OCI-LY7 (cell line): Measurements from ENCODE around the gene HHIP. TPM values are rescaled to one million over a fixed set of nuclear protein-coding genes. Genes with fewer than 3 reads are reported as not detected.

Experiments used
- BruUV-seq: library from RNA; stranded (reverse); fragments of 400-500 nt; replicated peaks from 2 replicates; lab custom pipeline; 2021; lab: Mats Ljungman, UMichigan
- CTCF ChIA-PET: fragments of 300-600 bp; sonication (Branson Sonifier 250); formaldehyde crosslinking; loops from one replicate; lab custom pipeline; 2022; ENCODE audit warnings: antibody characterized with exemption; ENCODE audit not compliant: unreplicated experiment; lab: Charles Lee
- POLR2A ChIA-PET: fragments of 300-600 bp; sonication (Branson Sonifier 250); formaldehyde crosslinking; loops from one replicate; lab custom pipeline; 2022; ENCODE audit warnings: antibody characterized with exemption; lab: Charles Lee
- DNase-seq: peaks from one replicate; pipeline ENCODE4 v3.0.0-alpha.2; 2015; ENCODE audit warnings: low spot score
- H2AFZ ChIP-seq: fragments of 200-600 bp; sonication (generic), shearing (Covaris generic); 2 replicates; pipeline ENCODE4 v1.6.1; 2014; ENCODE audit warnings: mild to moderate bottlenecking, antibody characterized with exemption, low read length, moderate library complexity
- H3K27ac ChIP-seq: fragments of 200-600 bp; sonication (generic); 2 replicates; pipeline ENCODE4 v1.5.1; 2014; ENCODE audit warnings: mixed run types, low read depth, mild to moderate bottlenecking, moderate library complexity, low read length, inconsistent platforms; ENCODE audit not compliant: poor library complexity, severe bottlenecking
- H3K36me3 ChIP-seq: fragments of 200-600 bp; sonication (generic); 2 replicates; pipeline ENCODE4 v1.6.1; 2014; ENCODE audit warnings: mild to moderate bottlenecking, antibody characterized with exemption, low read length, moderate library complexity, mixed read lengths; ENCODE audit not compliant: insufficient read depth
- H3K4me1 ChIP-seq: fragments of 200-600 bp; sonication (generic); 2 replicates; pipeline ENCODE4 v1.5.1; 2014; ENCODE audit warnings: mild to moderate bottlenecking, low read length; ENCODE audit not compliant: insufficient read depth, poor library complexity, severe bottlenecking
- H3K4me2 ChIP-seq: fragments of 200-600 bp; sonication (generic); 2 replicates; pipeline ENCODE4 v1.6.1; 2014; ENCODE audit warnings: mild to moderate bottlenecking, low read length
- H3K4me3 ChIP-seq: fragments of 200-600 bp; sonication (generic); 2 replicates; pipeline ENCODE4 v1.5.1; 2014; ENCODE audit warnings: mild to moderate bottlenecking, low read depth, low read length; ENCODE audit not compliant: poor library complexity, severe bottlenecking
- H3K79me2 ChIP-seq: fragments of 200-600 bp; sonication (generic); 2 replicates; pipeline ENCODE4 v1.6.1; 2016; ENCODE audit warnings: low read depth, mild to moderate bottlenecking, low read length, moderate library complexity, mixed read lengths; ENCODE audit not compliant: insufficient read depth
- H3K9me2 ChIP-seq: fragments of 200-600 bp; sonication (generic); 2 replicates; pipeline ENCODE4 v1.6.1; 2016; ENCODE audit warnings: mild to moderate bottlenecking, low read length, mixed read lengths; ENCODE audit not compliant: insufficient read depth
- H3K9me3 ChIP-seq: fragments of 200-600 bp; sonication (generic); 2 replicates; pipeline ENCODE4 v1.6.1; 2014; ENCODE audit warnings: mild to moderate bottlenecking, mixed run types, low read length, mixed read lengths
- H4K20me1 ChIP-seq: fragments of 200-600 bp; sonication (generic); 2 replicates; pipeline ENCODE4 v1.6.1; 2014; ENCODE audit warnings: mild to moderate bottlenecking, antibody characterized with exemption, low read length, moderate library complexity, mixed read lengths; ENCODE audit not compliant: insufficient read depth
- CTCF ChIP-seq: fragments of 200-600 bp; sonication (generic); conservative IDR thresholded peaks from 2 replicates; pipeline ENCODE4 v1.5.1; 2014; ENCODE audit warnings: mild to moderate bottlenecking, antibody characterized with exemption, low read length, moderate library complexity, mixed read lengths
- EZH2phosphoT487 ChIP-seq: fragments of 200-600 bp; sonication (generic); IDR thresholded peaks from 2 replicates; pipeline ENCODE4 v1.6.1; 2018; ENCODE audit warnings: low read depth, borderline replicate concordance, mild to moderate bottlenecking, mixed run types, antibody characterized with exemption, low read length, moderate library complexity, mixed read lengths
- intact Hi-C: fragments of 100-400 bp; cut with micrococcal nuclease; formaldehyde crosslinking; loops from one replicate; pipeline ENCODE4 v1.10.0; 2022; ENCODE audit not compliant: unreplicated experiment
- total RNA-seq, 2 experiments: library from RNA; depleted of rRNA in 1 of 2; stranded (reverse); fragments of >200 nt in 1 of 2; shearing (Covaris generic) in 1 of 2; gene quantifications; 2 replicates each; pipeline ENCODE4 v1.2.3, GENCODE V29; 2014 to 2022

HHIP gene
- total RNA-seq, 2 experiments from 2014 or later, result not detected

GRCh38 chr4:144748814-144749555 lies 103.0 kb downstream of the HHIP start:
- H3K27ac ChIP-seq, result no peak overlapping the region
- intact Hi-C loops, result no loop called here
- no TSS peak for BruUV-seq
- H4K20me1 ChIP-seq, result no peaks in the 10 kb centered on the region
- TF ChIP-seq CTCF (no peak), EZH2phosphoT487 (no peak)
- no peaks in the 10 kb centered on the region for H3K79me2 ChIP-seq
- no peak overlapping the region for H3K4me3 ChIP-seq
- no peaks in the 10 kb centered on the region for H3K36me3 ChIP-seq
- no peak overlapping the region for H2AFZ ChIP-seq
- no peaks in the 10 kb centered on the region for H3K4me1 ChIP-seq
- no peaks in the 10 kb centered on the region for H3K9me2 ChIP-seq
- ChIA-PET POLR2A (interaction anchor here (1.0 kb wide), 1 partner anchor 113 kb away, joined by 3 read pairs; no protein-coding TSS in a partner anchor), CTCF (no interaction called here)
- H3K4me2 ChIP-seq, result no peak overlapping the region
- no peak for DNase-seq
- H3K9me3 ChIP-seq, result no peaks in the 10 kb centered on the region

- no peak overlapping the region for H2AFZ ChIP-seq
- ChIA-PET POLR2A (no interaction called here), CTCF (no interaction called here)
- BruUV-seq, result no TSS peak
- H3K4me2 ChIP-seq, result no peak overlapping the region
- no peak for TF ChIP-seq CTCF
- TF ChIP-seq EZH2phosphoT487, result no peak
- no peaks in the 10 kb centered on the region for H3K4me1 ChIP-seq
- no peaks in the 10 kb centered on the region for H3K79me2 ChIP-seq
- no peaks in the 10 kb centered on the region for H4K20me1 ChIP-seq
- no peak overlapping the region for H3K27ac ChIP-seq
- H3K9me3 ChIP-seq, result no peaks in the 10 kb centered on the region
- no peaks in the 10 kb centered on the region for H3K9me2 ChIP-seq
- intact Hi-C loops, result no loop called here
- no peaks in the 10 kb centered on the region for H3K36me3 ChIP-seq
- no peak overlapping the region for H3K4me3 ChIP-seq
- no peak for DNase-seq
Observed at GRCh38 chr4:144750348-144750747, 104.4 kb downstream of the HHIP start.
